Measurements from ENCODE around the gene STXBP6.

DNA sequence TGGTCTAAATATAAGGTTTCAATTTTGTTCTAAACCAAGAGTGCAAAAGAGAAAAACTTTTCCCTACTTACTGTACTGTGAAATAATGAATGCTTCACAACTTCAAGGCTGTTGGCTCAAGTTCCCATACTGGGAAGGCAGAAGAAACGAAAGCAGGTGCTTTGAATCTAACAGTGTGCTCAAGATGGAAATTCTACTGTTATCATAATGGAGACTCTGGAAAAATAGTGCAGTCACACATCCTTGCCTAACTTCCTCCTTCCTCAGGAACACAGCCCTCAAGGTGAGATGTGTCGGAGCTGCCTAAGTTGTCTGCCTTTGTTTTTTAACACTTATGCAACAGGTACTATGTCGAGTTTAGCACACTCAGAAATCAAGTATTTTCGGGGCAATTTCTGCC, 131.1 kb downstream of the STXBP6 start:
- TF ChIP-seq, protein P1, sequence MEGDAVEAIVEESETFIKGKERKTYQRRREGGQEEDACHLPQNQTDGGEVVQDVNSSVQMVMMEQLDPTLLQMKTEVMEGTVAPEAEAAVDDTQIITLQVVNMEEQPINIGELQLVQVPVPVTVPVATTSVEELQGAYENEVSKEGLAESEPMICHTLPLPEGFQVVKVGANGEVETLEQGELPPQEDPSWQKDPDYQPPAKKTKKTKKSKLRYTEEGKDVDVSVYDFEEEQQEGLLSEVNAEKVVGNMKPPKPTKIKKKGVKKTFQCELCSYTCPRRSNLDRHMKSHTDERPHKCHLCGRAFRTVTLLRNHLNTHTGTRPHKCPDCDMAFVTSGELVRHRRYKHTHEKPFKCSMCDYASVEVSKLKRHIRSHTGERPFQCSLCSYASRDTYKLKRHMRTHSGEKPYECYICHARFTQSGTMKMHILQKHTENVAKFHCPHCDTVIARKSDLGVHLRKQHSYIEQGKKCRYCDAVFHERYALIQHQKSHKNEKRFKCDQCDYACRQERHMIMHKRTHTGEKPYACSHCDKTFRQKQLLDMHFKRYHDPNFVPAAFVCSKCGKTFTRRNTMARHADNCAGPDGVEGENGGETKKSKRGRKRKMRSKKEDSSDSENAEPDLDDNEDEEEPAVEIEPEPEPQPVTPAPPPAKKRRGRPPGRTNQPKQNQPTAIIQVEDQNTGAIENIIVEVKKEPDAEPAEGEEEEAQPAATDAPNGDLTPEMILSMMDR (IDR thresholded peaks at IDR 0.05; ENCODE audit: low read depth, low read length) = no peak
- TF ChIP-seq, protein P2, sequence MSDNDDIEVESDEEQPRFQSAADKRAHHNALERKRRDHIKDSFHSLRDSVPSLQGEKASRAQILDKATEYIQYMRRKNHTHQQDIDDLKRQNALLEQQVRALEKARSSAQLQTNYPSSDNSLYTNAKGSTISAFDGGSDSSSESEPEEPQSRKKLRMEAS (IDR thresholded peaks at IDR 0.05; ENCODE audit: low read depth, low read length) = no peak
- TF ChIP-seq POLR2A (IDR thresholded peaks at IDR 0.05; ENCODE audit: extremely low read depth, insufficient read length) (no peak), MYC (IDR thresholded peaks at IDR 0.05; ENCODE audit: low read depth, low read length) (no peak)

Measured in NB4 (cell line).